Hindlimb muscle (tissue), 1 donor: ENCODE data around the gene C1orf232. TPM values are rescaled to one million over a fixed set of nuclear protein-coding genes. Genes with fewer than 3 reads are reported as not detected.

Source experiments
- DNase-seq: peaks from one replicate; pipeline ENCODE4 v3.0.0-alpha.2; 2013
- polyA plus RNA-seq: library from polyadenylated mRNA; unstranded; fragments of 120-200 nt; gene quantifications from one replicate; pipeline ENCODE4 v1.2.1, GENCODE V29; 2013; ENCODE audit not compliant: insufficient read length

Gene C1orf232
- polyA plus RNA-seq, 1 donor: not detected

GRCh38 chr1:26177182-26177684 is 8.5 kb upstream of the C1orf232 start, which contains the start of gene CNKSR1:
Gene CNKSR1 (plus strand): TSS chr1:26177491. CDS start chr1:26177548, 57 bp downstream.
- no peak for DNase-seq

- DNase-seq: no peak
Observed at GRCh38 chr1:26175346-26175745, 6.6 kb upstream of the C1orf232 start.

GRCh38 chr1:26171084-26172072 is 2.6 kb upstream of the C1orf232 start, which contains the start of gene ZNF593OS:
Gene ZNF593OS (minus strand): TSS chr1:26171832. CDS start chr1:26171661, 171 bp downstream.
- no peak for DNase-seq

GRCh38 chr1:26170472-26170821 is 1.7 kb upstream of the C1orf232 start:
- DNase-seq: no peak

- peak; percentile 89 for DNase-seq
Observed at GRCh38 chr1:26169669-26170471, 1.1 kb upstream of the C1orf232 start, which contains the start of gene ZNF593. Gene ZNF593 (plus strand): TSS chr1:26169908. CDS start chr1:26169984, 76 bp downstream.

GRCh38 chr1:26169198-26169554 is 413 bp upstream of the C1orf232 start:
- DNase-seq: no peak

GRCh38 chr1:26166719-26167281 is 2.0 kb downstream of the C1orf232 start:
- DNase-seq: no peak

GRCh38 chr1:26164861-26165842 is 3.6 kb downstream of the C1orf232 start:
- DNase-seq: no peak

- DNase-seq: peak; percentile 55
Observed at GRCh38 chr1:26164036-26164860, 4.5 kb downstream of the C1orf232 start.

- no peak for DNase-seq
Observed at GRCh38 chr1:26163684-26164035, 5.1 kb downstream of the C1orf232 start.

GRCh38 chr1:26162220-26162709 is 6.5 kb downstream of the C1orf232 start:
- DNase-seq: no peak

GRCh38 chr1:26161415-26162219 is 7.1 kb downstream of the C1orf232 start:
- peak; percentile 66 for DNase-seq

GRCh38 chr1:26160527-26161414 is 8.0 kb downstream of the C1orf232 start:
- DNase-seq: no peak

GRCh38 chr1:26159743-26160039 is 9.1 kb downstream of the C1orf232 start:
- no peak for DNase-seq

- DNase-seq: no peak
Observed at GRCh38 chr1:26158908-26159742, 9.6 kb downstream of the C1orf232 start, which contains the start of gene FAM110D. Gene FAM110D (plus strand): TSS chr1:26159079. CDS start chr1:26161292, 2,213 bp downstream.

- no peak for DNase-seq
Observed at GRCh38 chr1:26158271-26158907, 10.4 kb downstream of the C1orf232 start.
